Liver (tissue), 2 donors: Measurements from ENCODE around the gene ITGB3.
A peak's percentile ranks its signal among the peaks of the same experiment; 100 is the strongest.

ENCODE experiments used
- CTCF ChIP-seq: fragments of 150-350 bp; IDR thresholded peaks from 2 replicates; pipeline ENCODE4 v1.5.1; 2017; ENCODE audit warnings: improper control_type of control experiment, low read depth, low read length; ENCODE audit not compliant: missing input control
- YY1 ChIP-seq: IDR thresholded peaks from 2 replicates; pipeline ENCODE4 v1.6.1; 2016; ENCODE audit warnings: antibody characterized with exemption, mild to moderate bottlenecking
- ZBTB33 ChIP-seq: IDR thresholded peaks from 2 replicates; pipeline ENCODE4 v1.6.1; 2016; ENCODE audit warnings: antibody characterized with exemption
- donor health status: healthy.

- TF ChIP-seq CTCF (peak; percentile 89), ZBTB33 (no peak), YY1 (no peak)
Measured at GRCh38 chr17:47315451-47316266, 62.0 kb downstream of the ITGB3 start.
